ENCODE data around the gene MRPL4. TPM values are rescaled to one million over a fixed set of nuclear protein-coding genes. Genes with fewer than 3 reads are reported as not detected.
A peak's percentile ranks its signal among the peaks of the same experiment; 100 is the strongest.

The MRPL4 gene
- total RNA-seq, 4 donors from 2014 or later: 39.9 to 78.0 (median 61.7) TPM

DNA sequence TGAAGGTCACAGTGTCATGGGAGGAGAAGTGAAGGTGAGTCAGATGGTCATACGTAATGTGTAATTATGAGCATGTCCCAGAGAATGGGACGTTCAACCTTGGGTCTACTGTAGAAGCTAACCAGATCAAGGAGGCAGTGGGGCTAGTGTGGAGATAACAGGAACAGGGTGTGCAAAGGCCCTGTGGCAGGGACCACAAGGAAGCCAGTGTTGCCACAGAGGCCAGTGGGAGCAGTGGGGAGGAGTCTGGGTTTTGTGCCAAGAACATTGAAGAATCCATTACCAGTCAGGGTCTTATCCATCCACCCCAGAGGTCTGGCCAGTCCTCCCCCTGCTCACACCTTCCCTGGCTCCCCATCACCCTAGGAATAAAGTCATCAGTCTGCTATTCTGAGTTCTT lies 3.3 kb downstream of the MRPL4 start:
- peaks cover 31 to 66% (median 59%) of the 10 kb centered on the region in 4 donors for H3K36me3 ChIP-seq
- H3K9me3 ChIP-seq: no peaks in the 10 kb centered on the region
- no peaks in the 10 kb centered on the region for H3K27me3 ChIP-seq
- H3K4me1 ChIP-seq: peaks cover 14 to 37% (median 36%) of the 10 kb centered on the region in 4 donors
- no peak for DNase-seq (ENCODE audit: extremely low spot score)
- no peak overlapping the region for H3K4me3 ChIP-seq
- 96% methylated on average over 2 of the region's 2 CpGs for WGBS
- intact Hi-C loops (cut with DNase I): loop anchor here (10.0 kb wide), 1 partner anchor 151 kb away; the partner anchor contains the start of genes ANGPTL6 and PPAN
- TF ChIP-seq POLR2AphosphoS5 (IDR thresholded peaks at IDR 0.05) (no peak), POLR2A (IDR thresholded peaks at IDR 0.05; ENCODE audit: low read depth) (no peak), EP300 (IDR thresholded peaks at IDR 0.05) (no peak)
- TF ChIP-seq, protein P1, sequence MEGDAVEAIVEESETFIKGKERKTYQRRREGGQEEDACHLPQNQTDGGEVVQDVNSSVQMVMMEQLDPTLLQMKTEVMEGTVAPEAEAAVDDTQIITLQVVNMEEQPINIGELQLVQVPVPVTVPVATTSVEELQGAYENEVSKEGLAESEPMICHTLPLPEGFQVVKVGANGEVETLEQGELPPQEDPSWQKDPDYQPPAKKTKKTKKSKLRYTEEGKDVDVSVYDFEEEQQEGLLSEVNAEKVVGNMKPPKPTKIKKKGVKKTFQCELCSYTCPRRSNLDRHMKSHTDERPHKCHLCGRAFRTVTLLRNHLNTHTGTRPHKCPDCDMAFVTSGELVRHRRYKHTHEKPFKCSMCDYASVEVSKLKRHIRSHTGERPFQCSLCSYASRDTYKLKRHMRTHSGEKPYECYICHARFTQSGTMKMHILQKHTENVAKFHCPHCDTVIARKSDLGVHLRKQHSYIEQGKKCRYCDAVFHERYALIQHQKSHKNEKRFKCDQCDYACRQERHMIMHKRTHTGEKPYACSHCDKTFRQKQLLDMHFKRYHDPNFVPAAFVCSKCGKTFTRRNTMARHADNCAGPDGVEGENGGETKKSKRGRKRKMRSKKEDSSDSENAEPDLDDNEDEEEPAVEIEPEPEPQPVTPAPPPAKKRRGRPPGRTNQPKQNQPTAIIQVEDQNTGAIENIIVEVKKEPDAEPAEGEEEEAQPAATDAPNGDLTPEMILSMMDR (IDR thresholded peaks at IDR 0.05): no peak
- no peak overlapping the region for H3K27ac ChIP-seq (replicated peaks in 1 of 4)

DNA sequence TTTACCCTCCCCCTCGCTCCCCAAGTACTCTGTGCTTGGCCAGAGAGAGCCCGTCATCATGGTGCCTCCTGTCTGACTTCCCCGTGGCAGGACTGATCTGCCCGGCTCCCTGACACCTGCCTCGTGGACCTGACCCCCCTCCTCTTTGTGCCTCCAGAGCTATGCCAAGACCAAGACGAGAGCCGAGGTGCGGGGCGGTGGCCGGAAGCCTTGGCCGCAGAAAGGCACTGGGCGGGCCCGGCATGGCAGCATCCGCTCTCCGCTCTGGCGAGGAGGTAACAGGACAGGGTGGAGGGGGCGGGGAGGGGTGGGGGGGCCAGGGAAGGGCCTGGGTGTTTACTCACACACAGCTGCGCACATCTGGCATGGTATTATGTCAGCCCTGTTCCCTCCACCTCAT lies 4.5 kb downstream of the MRPL4 start:
- TF ChIP-seq POLR2AphosphoS5 (IDR thresholded peaks at IDR 0.05): no peak
- no peak for TF ChIP-seq EP300 (IDR thresholded peaks at IDR 0.05)
- TF ChIP-seq, protein P1 (IDR thresholded peaks at IDR 0.05): no peak
- no peak for TF ChIP-seq POLR2A (IDR thresholded peaks at IDR 0.05; ENCODE audit: low read depth)
- no peaks in the 10 kb centered on the region for H3K9me3 ChIP-seq
- intact Hi-C loops (cut with DNase I): loop anchor here (10.0 kb wide), 1 partner anchor 152 kb away; the partner anchor contains the start of genes ANGPTL6 and PPAN
- WGBS: 87% methylated on average over 18 of the region's 18 CpGs
- no peak overlapping the region for H3K4me3 ChIP-seq
- H3K27me3 ChIP-seq: no peaks in the 10 kb centered on the region
- H3K4me1 ChIP-seq: peaks cover 6 to 26% (median 25%) of the 10 kb centered on the region in 4 donors
- peaks cover 31 to 66% (median 59%) of the 10 kb centered on the region in 4 donors for H3K36me3 ChIP-seq
- no peak for DNase-seq (ENCODE audit: extremely low spot score)
- peak overlapping the region in 1 of 4 donors; percentile 4 for H3K27ac ChIP-seq (replicated peaks in 1 of 4)

DNA sequence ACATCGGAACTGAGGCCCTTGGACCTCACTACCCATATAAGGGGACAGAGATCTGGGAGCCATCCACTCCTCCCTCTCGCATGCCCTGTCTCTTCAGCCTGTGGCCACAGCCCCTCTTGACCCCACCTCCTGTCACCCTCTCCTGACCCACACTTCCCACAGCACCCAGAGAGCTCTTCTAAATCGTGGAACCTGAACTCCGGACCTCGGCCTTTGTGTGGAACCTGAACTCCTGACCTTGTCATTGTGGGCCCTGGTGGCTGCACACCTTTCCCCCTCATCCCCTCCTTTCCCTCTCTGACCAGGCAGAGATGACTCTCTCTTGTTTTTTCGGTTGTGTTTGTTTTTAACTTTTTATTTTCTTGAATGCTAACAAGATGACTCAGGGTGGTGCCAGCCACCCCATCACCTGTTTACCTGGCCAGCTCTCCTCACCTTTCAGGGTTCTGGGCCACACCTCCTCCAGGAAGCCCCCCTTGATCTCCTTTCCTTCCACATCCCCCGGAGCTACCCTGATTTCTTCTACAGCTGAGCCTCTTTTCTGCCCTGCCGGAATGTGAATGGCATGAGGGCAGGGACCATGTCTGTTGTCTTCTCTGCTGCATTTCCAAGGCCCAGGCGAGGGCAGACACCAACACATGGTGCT lies 5.1 kb downstream of the MRPL4 start:
- TF ChIP-seq POLR2A (IDR thresholded peaks at IDR 0.05; ENCODE audit: low read depth): no peak
- TF ChIP-seq POLR2AphosphoS5 (IDR thresholded peaks at IDR 0.05): no peak
- TF ChIP-seq EP300 (IDR thresholded peaks at IDR 0.05): no peak
- TF ChIP-seq, protein P1 (IDR thresholded peaks at IDR 0.05): no peak
- H3K27ac ChIP-seq (replicated peaks in 1 of 4): no peak overlapping the region
- intact Hi-C loops (cut with DNase I): loop anchor here (10.0 kb wide), 1 partner anchor 152 kb away; the partner anchor contains the start of genes ANGPTL6 and PPAN
- peaks cover 6 to 26% (median 25%) of the 10 kb centered on the region in 4 donors for H3K4me1 ChIP-seq
- H3K4me3 ChIP-seq: no peak overlapping the region
- no peak for DNase-seq (ENCODE audit: extremely low spot score)
- peaks cover 31 to 66% (median 59%) of the 10 kb centered on the region in 4 donors for H3K36me3 ChIP-seq
- H3K9me3 ChIP-seq: no peaks in the 10 kb centered on the region
- no peaks in the 10 kb centered on the region for H3K27me3 ChIP-seq
- 84% methylated on average over 9 of the region's 9 CpGs for WGBS

DNA sequence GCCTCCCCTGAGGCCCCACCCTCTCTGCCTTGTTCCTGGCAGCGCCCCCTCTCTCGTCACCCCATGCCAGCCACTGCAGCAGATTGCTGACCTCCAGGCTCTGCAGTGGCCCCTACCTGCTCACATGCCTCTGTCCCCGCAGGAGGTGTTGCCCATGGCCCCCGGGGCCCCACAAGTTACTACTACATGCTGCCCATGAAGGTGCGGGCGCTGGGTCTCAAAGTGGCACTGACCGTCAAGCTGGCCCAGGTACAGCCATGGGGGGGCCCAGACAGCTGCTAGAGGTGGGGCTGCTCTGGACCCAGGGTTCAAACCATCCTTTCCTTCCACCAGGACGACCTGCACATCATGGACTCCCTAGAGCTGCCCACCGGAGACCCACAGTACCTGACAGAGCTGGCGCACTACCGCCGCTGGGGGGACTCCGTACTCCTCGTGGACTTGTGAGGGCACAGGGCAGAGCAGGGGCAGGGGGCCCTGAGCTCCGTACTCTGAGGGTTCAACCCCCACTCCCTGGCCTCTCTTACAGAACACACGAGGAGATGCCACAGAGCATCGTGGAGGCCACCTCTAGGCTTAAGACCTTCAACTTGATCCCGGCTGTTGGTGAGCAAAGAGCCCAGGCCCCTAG lies 6.2 kb downstream of the MRPL4 start:
- Histone ChIP-seq H3K4me1 (peaks cover 0 to 17% (median 15%) of the 10 kb centered on the region in 4 donors), H3K27ac (replicated peaks in 1 of 4) (no peak overlapping the region), H3K36me3 (peaks cover 31 to 66% (median 59%) of the 10 kb centered on the region in 4 donors), H3K27me3 (no peaks in the 10 kb centered on the region), H3K9me3 (no peaks in the 10 kb centered on the region), H3K4me3 (no peak overlapping the region)
- 90% methylated on average over 7 of the region's 18 CpGs for WGBS
- intact Hi-C loops (cut with DNase I): loop anchor here (10.0 kb wide), 1 partner anchor 153 kb away; the partner anchor contains the start of genes ANGPTL6 and PPAN
- no peak for DNase-seq (ENCODE audit: extremely low spot score)
- TF ChIP-seq POLR2A (IDR thresholded peaks at IDR 0.05; ENCODE audit: low read depth): no peak
- no peak for TF ChIP-seq EP300 (IDR thresholded peaks at IDR 0.05)
- TF ChIP-seq, protein P1 (IDR thresholded peaks at IDR 0.05): no peak
- TF ChIP-seq POLR2AphosphoS5 (IDR thresholded peaks at IDR 0.05): no peak
